SH-SY5Y (cell line): ENCODE data around the gene P2RY13.

Source experiments
- GATA2 ChIP-seq: IDR thresholded peaks from 2 replicates; pipeline ENCODE4 v1.6.1; 2011; ENCODE audit warnings: mild to moderate bottlenecking, low read depth, low read length
- GATA3 ChIP-seq: IDR thresholded peaks from 2 replicates; pipeline ENCODE4 v1.6.1; 2011; ENCODE audit warnings: low read depth, mild to moderate bottlenecking, low read length, moderate library complexity

DNA sequence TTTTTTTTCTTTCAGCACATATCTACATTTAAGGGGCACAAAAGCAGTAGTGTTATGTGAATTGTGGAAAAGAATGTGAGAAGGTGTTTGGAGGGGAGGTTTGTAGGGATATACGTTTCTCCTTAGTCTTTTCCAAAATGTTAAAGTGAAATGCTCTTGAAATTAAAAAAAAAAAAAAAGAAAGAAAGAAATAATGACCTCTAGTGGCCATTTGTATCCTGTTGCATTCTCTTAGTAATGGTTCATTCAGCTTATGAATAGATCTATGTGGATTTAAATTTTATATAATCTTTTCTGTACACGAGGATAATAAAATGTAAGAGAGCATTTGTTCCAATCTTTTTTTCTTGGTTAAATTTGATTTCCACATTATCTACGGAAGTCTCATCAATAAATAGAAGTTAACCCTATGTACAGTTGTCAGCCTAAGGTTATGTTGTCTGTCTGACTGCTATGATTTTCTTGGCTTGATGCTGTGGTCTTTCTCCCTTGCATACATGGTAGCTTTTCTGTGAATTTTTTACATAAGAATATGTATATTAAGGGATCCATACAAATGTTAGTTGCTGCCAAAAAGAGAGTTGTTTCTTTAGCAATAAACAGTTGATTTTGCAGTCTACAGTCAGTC lies 1.7 kb downstream of the P2RY13 start:
- TF ChIP-seq GATA3 (no peak), GATA2 (no peak)
